Measurements from ENCODE around the gene FAM131C. TPM values are rescaled to one million over a fixed set of nuclear protein-coding genes. Genes with fewer than 3 reads are reported as not detected.
"Not testable (repeated sequence)": the region's sequence is repeated elsewhere in the genome, so short reads cannot be mapped to it uniquely, and the experiment has no call there.

The FAM131C gene
- polyA plus RNA-seq, 1 donor from 2014 or later = 0.97 TPM

DNA sequence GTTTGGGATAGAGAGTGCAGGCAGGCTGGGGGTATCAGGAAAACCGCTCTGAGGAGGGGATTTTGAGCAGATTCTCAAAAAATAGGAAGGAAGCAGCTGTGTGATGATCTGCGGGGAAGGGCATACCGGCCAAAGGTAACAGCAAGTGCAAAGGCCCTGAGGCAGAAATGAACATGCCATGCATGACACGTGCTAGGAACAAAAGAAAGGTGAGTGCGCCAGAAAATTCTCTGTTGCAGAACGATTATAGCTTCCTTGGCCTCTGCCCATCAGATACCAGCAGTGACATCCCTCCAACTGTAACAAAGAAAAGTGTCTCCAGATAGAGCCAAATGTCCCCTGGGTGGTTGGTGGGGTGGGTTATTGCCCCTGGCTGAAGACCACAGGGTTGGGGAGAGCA, 37.0 kb upstream of the FAM131C start:
- Histone ChIP-seq H3K9ac (ENCODE audit: low read length) (no peak overlapping the region), H4K20me1 (ENCODE audit: insufficient read depth) (no peaks in the 10 kb centered on the region), H3K79me2 (replicated peaks; ENCODE audit: insufficient read depth, low read length) (no peaks in the 10 kb centered on the region), H3F3A (ENCODE audit: insufficient read depth, low read length, poor library complexity, severe bottlenecking) (no peaks in the 10 kb centered on the region), H3K27ac (ENCODE audit: low read length) (no peak overlapping the region), H3K36me3 (ENCODE audit: insufficient read depth, low read length) (no peaks in the 10 kb centered on the region), H3K9me3 (ENCODE audit: low read length) (no peaks in the 10 kb centered on the region), H3K27me3 (ENCODE audit: insufficient read depth, low read depth, low read length) (no peaks in the 10 kb centered on the region), H3K9me2 (ENCODE audit: insufficient read depth, low read length) (no peaks in the 10 kb centered on the region), H3K4me2 (ENCODE audit: low read length) (no peak overlapping the region), H2AFZ (ENCODE audit: low read depth, low read length) (no peak overlapping the region), H3K4me3 (ENCODE audit: low read length) (no peak overlapping the region)
- TF ChIP-seq EZH2 (IDR thresholded peaks at IDR 0.05; ENCODE audit: borderline replicate concordance, insufficient read depth, low read length, poor library complexity, severe bottlenecking) = no peak
- TF ChIP-seq, protein P1, sequence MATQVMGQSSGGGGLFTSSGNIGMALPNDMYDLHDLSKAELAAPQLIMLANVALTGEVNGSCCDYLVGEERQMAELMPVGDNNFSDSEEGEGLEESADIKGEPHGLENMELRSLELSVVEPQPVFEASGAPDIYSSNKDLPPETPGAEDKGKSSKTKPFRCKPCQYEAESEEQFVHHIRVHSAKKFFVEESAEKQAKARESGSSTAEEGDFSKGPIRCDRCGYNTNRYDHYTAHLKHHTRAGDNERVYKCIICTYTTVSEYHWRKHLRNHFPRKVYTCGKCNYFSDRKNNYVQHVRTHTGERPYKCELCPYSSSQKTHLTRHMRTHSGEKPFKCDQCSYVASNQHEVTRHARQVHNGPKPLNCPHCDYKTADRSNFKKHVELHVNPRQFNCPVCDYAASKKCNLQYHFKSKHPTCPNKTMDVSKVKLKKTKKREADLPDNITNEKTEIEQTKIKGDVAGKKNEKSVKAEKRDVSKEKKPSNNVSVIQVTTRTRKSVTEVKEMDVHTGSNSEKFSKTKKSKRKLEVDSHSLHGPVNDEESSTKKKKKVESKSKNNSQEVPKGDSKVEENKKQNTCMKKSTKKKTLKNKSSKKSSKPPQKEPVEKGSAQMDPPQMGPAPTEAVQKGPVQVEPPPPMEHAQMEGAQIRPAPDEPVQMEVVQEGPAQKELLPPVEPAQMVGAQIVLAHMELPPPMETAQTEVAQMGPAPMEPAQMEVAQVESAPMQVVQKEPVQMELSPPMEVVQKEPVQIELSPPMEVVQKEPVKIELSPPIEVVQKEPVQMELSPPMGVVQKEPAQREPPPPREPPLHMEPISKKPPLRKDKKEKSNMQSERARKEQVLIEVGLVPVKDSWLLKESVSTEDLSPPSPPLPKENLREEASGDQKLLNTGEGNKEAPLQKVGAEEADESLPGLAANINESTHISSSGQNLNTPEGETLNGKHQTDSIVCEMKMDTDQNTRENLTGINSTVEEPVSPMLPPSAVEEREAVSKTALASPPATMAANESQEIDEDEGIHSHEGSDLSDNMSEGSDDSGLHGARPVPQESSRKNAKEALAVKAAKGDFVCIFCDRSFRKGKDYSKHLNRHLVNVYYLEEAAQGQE (IDR thresholded peaks at IDR 0.05; ENCODE audit: borderline replicate concordance) = no peak
- no peak for TF ChIP-seq POLR2AphosphoS5 (IDR thresholded peaks at IDR 0.05)
- TF ChIP-seq, protein P2, sequence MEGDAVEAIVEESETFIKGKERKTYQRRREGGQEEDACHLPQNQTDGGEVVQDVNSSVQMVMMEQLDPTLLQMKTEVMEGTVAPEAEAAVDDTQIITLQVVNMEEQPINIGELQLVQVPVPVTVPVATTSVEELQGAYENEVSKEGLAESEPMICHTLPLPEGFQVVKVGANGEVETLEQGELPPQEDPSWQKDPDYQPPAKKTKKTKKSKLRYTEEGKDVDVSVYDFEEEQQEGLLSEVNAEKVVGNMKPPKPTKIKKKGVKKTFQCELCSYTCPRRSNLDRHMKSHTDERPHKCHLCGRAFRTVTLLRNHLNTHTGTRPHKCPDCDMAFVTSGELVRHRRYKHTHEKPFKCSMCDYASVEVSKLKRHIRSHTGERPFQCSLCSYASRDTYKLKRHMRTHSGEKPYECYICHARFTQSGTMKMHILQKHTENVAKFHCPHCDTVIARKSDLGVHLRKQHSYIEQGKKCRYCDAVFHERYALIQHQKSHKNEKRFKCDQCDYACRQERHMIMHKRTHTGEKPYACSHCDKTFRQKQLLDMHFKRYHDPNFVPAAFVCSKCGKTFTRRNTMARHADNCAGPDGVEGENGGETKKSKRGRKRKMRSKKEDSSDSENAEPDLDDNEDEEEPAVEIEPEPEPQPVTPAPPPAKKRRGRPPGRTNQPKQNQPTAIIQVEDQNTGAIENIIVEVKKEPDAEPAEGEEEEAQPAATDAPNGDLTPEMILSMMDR (IDR thresholded peaks at IDR 0.05; ENCODE audit: poor library complexity, severe bottlenecking) = no peak
- TF ChIP-seq SMC3 (conservative IDR thresholded peaks at IDR 0.05; ENCODE audit: poor library complexity) = no peak
- TF ChIP-seq RAD21 (conservative IDR thresholded peaks at IDR 0.05) = no peak
- no peak for TF ChIP-seq TAF1 (IDR thresholded peaks at IDR 0.05; ENCODE audit: low read depth)

DNA sequence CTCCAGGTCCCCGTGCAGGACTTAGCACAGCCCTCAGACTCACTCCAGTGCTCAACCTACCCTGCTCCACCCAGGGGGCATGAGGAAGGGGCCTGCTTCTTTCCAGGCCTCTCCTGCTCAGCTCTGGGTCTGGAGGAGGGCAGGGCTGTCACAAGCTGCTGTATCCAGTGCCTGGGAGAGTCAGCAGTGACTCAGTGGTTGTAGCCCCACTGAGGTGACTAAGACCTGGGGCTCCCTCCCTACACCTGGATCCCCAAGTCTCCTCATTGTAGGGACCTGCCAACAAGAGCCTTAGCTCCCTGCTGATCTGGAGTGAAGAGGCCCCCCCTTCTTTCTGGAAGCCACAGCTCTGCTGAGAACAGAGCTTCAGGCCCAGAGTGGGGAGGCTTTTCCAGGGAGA, 36.1 kb upstream of the FAM131C start:
- Histone ChIP-seq H3K27me3 (ENCODE audit: insufficient read depth, low read depth, low read length) (no peaks in the 10 kb centered on the region), H2AFZ (ENCODE audit: low read depth, low read length) (no peak overlapping the region), H4K20me1 (ENCODE audit: insufficient read depth) (no peaks in the 10 kb centered on the region), H3K4me3 (ENCODE audit: low read length) (no peak overlapping the region), H3K9me2 (ENCODE audit: insufficient read depth, low read length) (no peaks in the 10 kb centered on the region), H3F3A (ENCODE audit: insufficient read depth, low read length, poor library complexity, severe bottlenecking) (no peaks in the 10 kb centered on the region), H3K27ac (ENCODE audit: low read length) (no peak overlapping the region), H3K9ac (ENCODE audit: low read length) (no peak overlapping the region), H3K79me2 (replicated peaks; ENCODE audit: insufficient read depth, low read length) (no peaks in the 10 kb centered on the region), H3K4me2 (ENCODE audit: low read length) (no peak overlapping the region), H3K9me3 (ENCODE audit: low read length) (no peaks in the 10 kb centered on the region), H3K36me3 (ENCODE audit: insufficient read depth, low read length) (no peaks in the 10 kb centered on the region)
- TF ChIP-seq POLR2AphosphoS5 (IDR thresholded peaks at IDR 0.05) (no peak), RAD21 (conservative IDR thresholded peaks at IDR 0.05) (no peak), TAF1 (IDR thresholded peaks at IDR 0.05; ENCODE audit: low read depth) (no peak), MXI1 (conservative IDR thresholded peaks at IDR 0.05; ENCODE audit: poor library complexity, severe bottlenecking) (no peak), EZH2 (IDR thresholded peaks at IDR 0.05; ENCODE audit: borderline replicate concordance, insufficient read depth, low read length, poor library complexity, severe bottlenecking) (no peak), EP300 (conservative IDR thresholded peaks at IDR 0.05; ENCODE audit: poor library complexity, severe bottlenecking) (no peak), SMC3 (conservative IDR thresholded peaks at IDR 0.05; ENCODE audit: poor library complexity) (no peak)
- TF ChIP-seq, protein P2 (IDR thresholded peaks at IDR 0.05; ENCODE audit: poor library complexity, severe bottlenecking) = no peak
- TF ChIP-seq, protein P1 (IDR thresholded peaks at IDR 0.05; ENCODE audit: borderline replicate concordance) = no peak

DNA sequence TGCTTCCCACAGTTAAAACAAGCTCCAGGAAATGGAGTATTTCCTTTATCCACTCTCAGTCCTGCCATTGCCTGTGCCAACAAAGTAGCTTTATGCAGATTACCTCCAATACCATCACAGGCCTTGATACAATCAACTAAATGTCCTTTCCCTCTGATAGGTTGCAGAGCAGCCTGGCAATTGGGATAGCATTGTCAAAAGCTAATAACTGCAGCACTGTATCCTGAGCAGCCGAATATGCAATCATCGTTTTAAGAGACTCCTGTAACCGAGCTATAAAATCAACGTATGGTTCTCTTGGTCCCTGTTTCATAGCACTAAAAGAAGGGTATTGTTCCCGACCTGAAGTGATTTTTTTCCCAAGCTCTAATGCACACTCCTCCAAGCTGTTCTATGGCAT, 33.6 kb upstream of the FAM131C start:
- H3K79me2 ChIP-seq (replicated peaks; ENCODE audit: insufficient read depth, low read length) = not testable (repeated sequence)

More for the DNA sequence above, 33.6 kb upstream of the FAM131C start:
- H4K20me1 ChIP-seq (ENCODE audit: insufficient read depth); H3F3A ChIP-seq (ENCODE audit: insufficient read depth, low read length, poor library complexity, severe bottlenecking); H3K9ac ChIP-seq (ENCODE audit: low read length); H3K4me3 ChIP-seq (ENCODE audit: low read length); H3K9me3 ChIP-seq (ENCODE audit: low read length); H3K36me3 ChIP-seq (ENCODE audit: insufficient read depth, low read length); H3K27ac ChIP-seq (ENCODE audit: low read length); H3K27me3 ChIP-seq (ENCODE audit: insufficient read depth, low read depth, low read length); H2AFZ ChIP-seq (ENCODE audit: low read depth, low read length); H3K9me2 ChIP-seq (ENCODE audit: insufficient read depth, low read length); H3K4me2 ChIP-seq (ENCODE audit: low read length): not testable (repeated sequence)

All from neural cell (in vitro differentiated cells).